Ascending aorta (tissue), 2 donors: ENCODE results near the gene FXYD4. TPM values are rescaled to one million over a fixed set of nuclear protein-coding genes. Genes with fewer than 3 reads are reported as not detected.
"Not testable (repeated sequence)": the region's sequence is repeated elsewhere in the genome, so short reads cannot be mapped to it uniquely, and the experiment has no call there.

Experiments used
- DNase-seq, 2 donors: peaks; one replicate each; pipeline ENCODE4 v3.0.0-alpha.2; 2019; ENCODE audit warnings: low spot score in 2 of 2
- H3K27ac ChIP-seq, 2 donors: fragments of 200-600 bp; sonication (generic); one replicate each; pipeline ENCODE4 v1.5.1; 2016 to 2017; ENCODE audit warnings: mild to moderate bottlenecking in 1 of 2
- H3K27me3 ChIP-seq: fragments of 200-600 bp; sonication (generic); one replicate; pipeline ENCODE4 v1.5.1; 2017
- H3K36me3 ChIP-seq, 2 donors: fragments of 200-600 bp; sonication (generic); one replicate each; pipeline ENCODE4 v1.5.1; 2016
- H3K4me1 ChIP-seq, 2 donors: fragments of 200-600 bp; sonication (generic); one replicate each; pipeline ENCODE4 v1.5.1; 2016 to 2017; ENCODE audit warnings: mild to moderate bottlenecking in 1 of 2
- H3K4me3 ChIP-seq, 2 donors: fragments of 200-600 bp; sonication (generic); one replicate each; pipeline ENCODE4 v1.5.1; 2016 to 2017; ENCODE audit warnings: mild to moderate bottlenecking in 1 of 2
- H3K9me3 ChIP-seq, 2 donors: fragments of 200-600 bp; sonication (generic); one replicate each; pipeline ENCODE4 v1.5.1; 2016
- intact Hi-C: fragments of 100-400 bp; cut with DNase I; formaldehyde crosslinking; loops from one replicate; pipeline ENCODE4 v1.15.1; 2023
- total RNA-seq: library from RNA; depleted of rRNA; stranded (reverse); fragments of >200 nt; gene quantifications from one replicate; pipeline ENCODE4 v1.1.0, GENCODE V29; 2016
- TF ChIP-seq, protein P1 (sequence below), 3 experiments: fragments of 200-600 bp in 2 of 3; fragments of 450-650 bp in 1 of 3; sonication (generic) in 2 of 3; IDR thresholded peaks; one replicate each; pipeline ENCODE4 v1.5.1; 2016 to 2019; ENCODE audit warnings: antibody characterized with exemption in 3 of 3, mild to moderate bottlenecking in 1 of 3, moderate library complexity in 1 of 3

Gene FXYD4
- total RNA-seq, 1 donor from 2014 or later, result not detected

DNA sequence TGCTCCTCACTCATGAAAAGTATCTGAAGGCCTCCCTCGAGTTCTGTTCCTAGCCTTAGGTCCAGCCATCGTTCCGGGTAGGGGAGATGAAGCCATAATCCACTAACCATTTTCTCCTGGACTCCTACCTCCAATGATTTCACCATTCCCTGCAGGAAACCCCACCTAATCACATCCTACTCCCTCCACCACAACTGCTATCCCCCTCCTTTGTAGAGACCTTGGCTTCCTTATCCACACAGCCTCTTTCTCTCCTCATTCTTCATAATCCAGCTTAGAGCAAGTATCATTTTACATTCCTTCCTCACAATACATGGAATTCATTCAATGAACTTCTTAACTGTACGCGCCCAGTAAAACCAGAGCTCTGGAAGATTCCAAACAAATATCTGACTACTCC, 18.9 kb downstream of the FXYD4 start:
- Histone ChIP-seq H3K36me3 (peaks cover 75 to 87% of the 10 kb centered on the region in 2 donors), H3K4me3 (no peak overlapping the region), H3K9me3 (no peaks in the 10 kb centered on the region), H3K27ac (no peak overlapping the region), H3K27me3 (no peaks in the 10 kb centered on the region), H3K4me1 (peaks cover 0 to 5% of the 10 kb centered on the region in 2 donors)
- no peak for DNase-seq
- intact Hi-C loops, result loop anchor here (10.0 kb wide), 1 partner anchor 184 kb away; the partner anchor contains the start of gene ZNF239
- TF ChIP-seq, protein P1, sequence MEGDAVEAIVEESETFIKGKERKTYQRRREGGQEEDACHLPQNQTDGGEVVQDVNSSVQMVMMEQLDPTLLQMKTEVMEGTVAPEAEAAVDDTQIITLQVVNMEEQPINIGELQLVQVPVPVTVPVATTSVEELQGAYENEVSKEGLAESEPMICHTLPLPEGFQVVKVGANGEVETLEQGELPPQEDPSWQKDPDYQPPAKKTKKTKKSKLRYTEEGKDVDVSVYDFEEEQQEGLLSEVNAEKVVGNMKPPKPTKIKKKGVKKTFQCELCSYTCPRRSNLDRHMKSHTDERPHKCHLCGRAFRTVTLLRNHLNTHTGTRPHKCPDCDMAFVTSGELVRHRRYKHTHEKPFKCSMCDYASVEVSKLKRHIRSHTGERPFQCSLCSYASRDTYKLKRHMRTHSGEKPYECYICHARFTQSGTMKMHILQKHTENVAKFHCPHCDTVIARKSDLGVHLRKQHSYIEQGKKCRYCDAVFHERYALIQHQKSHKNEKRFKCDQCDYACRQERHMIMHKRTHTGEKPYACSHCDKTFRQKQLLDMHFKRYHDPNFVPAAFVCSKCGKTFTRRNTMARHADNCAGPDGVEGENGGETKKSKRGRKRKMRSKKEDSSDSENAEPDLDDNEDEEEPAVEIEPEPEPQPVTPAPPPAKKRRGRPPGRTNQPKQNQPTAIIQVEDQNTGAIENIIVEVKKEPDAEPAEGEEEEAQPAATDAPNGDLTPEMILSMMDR (IDR thresholded peaks at IDR 0.05), result no peak

DNA sequence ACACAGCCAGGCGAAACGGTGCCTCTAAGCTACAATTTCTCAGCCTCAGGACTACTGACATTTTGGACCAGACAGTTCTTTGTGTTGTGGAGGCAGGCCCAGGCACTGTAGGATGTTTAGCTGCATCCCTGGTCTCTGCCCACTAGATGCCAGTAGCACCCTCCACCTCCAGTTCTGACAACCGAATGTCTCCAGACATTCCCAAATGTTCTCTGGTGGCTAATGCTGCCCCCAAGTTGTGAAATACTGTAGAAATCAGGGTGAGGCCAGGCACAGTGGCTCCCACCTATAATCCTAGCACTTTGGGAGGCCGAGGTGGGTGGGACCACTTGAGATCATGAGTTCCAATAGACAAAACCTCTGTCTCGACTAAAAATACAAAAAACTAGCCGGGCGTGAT, 19.3 kb downstream of the FXYD4 start:
- DNase-seq, result no peak
- H3K9me3 ChIP-seq, result no peaks in the 10 kb centered on the region
- H3K4me1 ChIP-seq, result peaks cover 0 to 7% of the 10 kb centered on the region in 2 donors
- no peak overlapping the region for H3K4me3 ChIP-seq
- H3K27ac ChIP-seq, result no peak overlapping the region
- TF ChIP-seq, protein P1 (IDR thresholded peaks at IDR 0.05), result peak in 1 of 3 experiments; percentile 43
- intact Hi-C loops, result loop anchor here (10.0 kb wide), 1 partner anchor 184 kb away; the partner anchor contains the start of gene ZNF239
- H3K27me3 ChIP-seq, result no peaks in the 10 kb centered on the region
- peaks cover 75 to 87% of the 10 kb centered on the region in 2 donors for H3K36me3 ChIP-seq

DNA sequence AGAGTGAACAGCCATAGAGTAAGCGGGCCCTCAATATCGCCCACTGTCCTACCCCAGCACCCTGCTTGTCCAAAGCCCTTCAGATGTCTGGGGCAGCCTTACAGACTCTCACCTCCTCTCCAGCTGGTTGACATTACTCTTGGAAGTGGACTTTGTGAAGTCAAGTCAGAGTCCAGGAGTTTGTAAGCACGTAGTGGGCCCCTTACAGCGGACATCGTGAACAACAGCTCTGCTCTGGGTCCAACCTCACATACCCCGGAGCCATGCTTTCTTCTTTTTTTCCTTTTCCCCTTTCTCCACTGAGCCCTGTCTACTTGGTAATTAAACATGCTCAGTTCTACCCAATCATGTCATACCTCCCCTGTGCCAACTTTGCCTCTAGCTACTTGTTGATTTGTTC, 20.1 kb downstream of the FXYD4 start:
- intact Hi-C loops, result loop anchor here (10.0 kb wide), 1 partner anchor 183 kb away; the partner anchor contains the start of gene ZNF239
- Histone ChIP-seq H3K36me3 (peaks cover 71 to 80% of the 10 kb centered on the region in 2 donors), H3K27ac (no peak overlapping the region), H3K4me3 (no peak overlapping the region), H3K27me3 (no peaks in the 10 kb centered on the region), H3K9me3 (no peaks in the 10 kb centered on the region), H3K4me1 (peaks cover 0 to 10% of the 10 kb centered on the region in 2 donors)
- TF ChIP-seq, protein P1 (IDR thresholded peaks at IDR 0.05), result no peak
- no peak for DNase-seq

DNA sequence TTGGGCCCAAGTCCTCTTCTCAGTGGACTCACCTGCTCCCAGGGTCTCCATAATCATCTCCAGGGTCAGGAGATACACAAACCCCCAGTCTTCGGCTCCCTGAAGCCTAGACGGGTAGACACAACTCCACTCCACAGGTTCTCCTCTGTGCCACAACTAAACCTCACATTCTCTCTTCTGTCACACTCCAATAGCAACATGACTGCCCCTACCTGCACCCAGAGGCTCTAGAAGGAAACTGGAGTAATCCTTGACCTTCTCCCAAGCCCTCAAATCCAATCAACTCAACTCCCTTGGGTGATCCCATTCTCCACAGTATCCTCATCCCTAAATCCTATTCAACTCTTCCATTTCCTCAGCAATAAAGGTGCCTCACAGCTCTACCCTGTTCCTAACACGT, 21.3 kb downstream of the FXYD4 start:
- intact Hi-C loops, result loop anchor here (10.0 kb wide), 1 partner anchor 182 kb away; the partner anchor contains the start of gene ZNF239
- H3K36me3 ChIP-seq, result peaks cover 58 to 68% of the 10 kb centered on the region in 2 donors
- H3K4me1 ChIP-seq, result peaks cover 1 to 16% of the 10 kb centered on the region in 2 donors
- TF ChIP-seq, protein P1 (IDR thresholded peaks at IDR 0.05), result no peak
- DNase-seq, result no peak
- no peak overlapping the region for H3K4me3 ChIP-seq
- no peak overlapping the region for H3K27ac ChIP-seq
- no peaks in the 10 kb centered on the region for H3K27me3 ChIP-seq
- H3K9me3 ChIP-seq, result no peaks in the 10 kb centered on the region

DNA sequence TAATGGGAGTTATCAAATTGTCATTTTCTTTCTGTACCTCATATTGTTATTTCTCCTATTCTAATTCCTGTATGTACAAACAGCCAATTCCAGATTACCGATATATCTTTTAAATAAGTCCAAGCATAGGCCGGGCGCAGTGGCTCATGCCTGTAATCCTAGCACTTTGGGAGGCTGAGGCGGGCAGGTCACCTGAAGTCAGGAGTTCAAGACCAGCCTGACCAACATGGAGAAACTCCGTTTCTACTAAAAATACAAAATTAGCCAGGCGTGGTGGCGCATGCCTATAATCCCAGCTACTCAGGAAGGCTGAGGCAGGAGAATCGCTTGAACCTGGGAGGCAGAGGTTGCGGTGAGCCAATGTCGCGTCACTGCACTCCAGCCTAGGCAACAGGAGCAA, 21.8 kb downstream of the FXYD4 start:
- H3K9me3 ChIP-seq, H3K27me3 ChIP-seq, H3K27ac ChIP-seq, DNase-seq, H3K4me3 ChIP-seq: not testable (repeated sequence)
- peaks cover 6 to 21% of the 10 kb centered on the region in 2 donors for H3K4me1 ChIP-seq
- peaks cover 54 to 63% of the 10 kb centered on the region in 2 donors for H3K36me3 ChIP-seq
- intact Hi-C loops, result loop anchor here (10.0 kb wide), 1 partner anchor 182 kb away; the partner anchor contains the start of gene ZNF239

DNA sequence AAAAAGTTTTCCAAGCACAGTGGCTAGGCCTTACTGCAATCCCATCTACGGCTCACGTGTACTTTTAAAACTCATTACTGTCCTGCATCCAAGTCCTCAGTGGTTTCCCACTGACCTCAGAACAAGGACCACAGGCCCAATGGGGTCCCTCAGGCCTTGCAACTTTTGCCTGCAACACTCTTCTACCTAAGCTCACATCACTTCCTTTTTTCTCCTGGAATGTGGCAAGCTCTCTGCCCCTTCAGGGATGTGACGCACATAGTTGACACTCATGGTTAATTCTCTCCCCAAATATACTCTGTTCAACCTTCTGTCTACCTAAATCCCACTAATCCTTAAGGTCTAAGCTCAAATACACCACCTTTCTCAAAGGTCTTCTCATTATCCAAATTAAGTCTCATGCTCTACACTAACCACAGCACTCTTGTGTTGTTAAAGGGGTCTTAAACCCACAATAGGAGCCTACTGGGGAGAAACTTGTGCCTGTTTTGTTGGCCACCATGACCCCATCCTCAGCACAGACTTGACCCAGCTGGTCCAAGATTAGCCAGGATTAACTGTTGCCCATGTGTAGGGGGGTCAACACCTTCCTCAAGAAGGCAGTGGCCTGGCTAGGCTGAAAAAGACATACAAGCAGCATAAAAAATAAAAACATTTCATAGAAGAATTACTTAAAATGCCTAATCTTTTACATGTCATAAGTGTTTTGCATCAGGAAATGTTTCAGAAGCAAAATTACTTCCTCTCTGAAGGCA, 22.3 kb downstream of the FXYD4 start:
- Histone ChIP-seq H3K36me3 (peaks cover 49 to 58% of the 10 kb centered on the region in 2 donors), H3K27ac (no peak overlapping the region)
- intact Hi-C loops, result loop anchor here (10.0 kb wide), 1 partner anchor 181 kb away; the partner anchor contains the start of gene ZNF239

More for the DNA sequence above, 22.3 kb downstream of the FXYD4 start:
- Histone ChIP-seq H3K4me3 (no peak overlapping the region), H3K27me3 (no peaks in the 10 kb centered on the region), H3K4me1 (peaks cover 7 to 27% of the 10 kb centered on the region in 2 donors), H3K9me3 (no peaks in the 10 kb centered on the region)
- DNase-seq, result no peak
- TF ChIP-seq, protein P1 (IDR thresholded peaks at IDR 0.05), result no peak
